Daoy (cell line): Measurements from ENCODE around the gene MTERF1. TPM values are rescaled to one million over a fixed set of nuclear protein-coding genes. Genes with fewer than 3 reads are reported as not detected.
"Not testable (repeated sequence)": the region's sequence is repeated elsewhere in the genome, so short reads cannot be mapped to it uniquely, and the experiment has no call there.

Source experiments
- DNase-seq: peaks from one replicate; pipeline ENCODE4 v3.0.0-alpha.2; 2015; ENCODE audit warnings: low read depth
- total RNA-seq: library from RNA; depleted of rRNA; stranded (reverse); fragments of >200 nt; shearing (Covaris generic); gene quantifications from 2 replicates; pipeline ENCODE4 v1.2.3, GENCODE V29; 2014

MTERF1 gene
- total RNA-seq, 1 experiment from 2014 or later = 12.2 TPM

DNA sequence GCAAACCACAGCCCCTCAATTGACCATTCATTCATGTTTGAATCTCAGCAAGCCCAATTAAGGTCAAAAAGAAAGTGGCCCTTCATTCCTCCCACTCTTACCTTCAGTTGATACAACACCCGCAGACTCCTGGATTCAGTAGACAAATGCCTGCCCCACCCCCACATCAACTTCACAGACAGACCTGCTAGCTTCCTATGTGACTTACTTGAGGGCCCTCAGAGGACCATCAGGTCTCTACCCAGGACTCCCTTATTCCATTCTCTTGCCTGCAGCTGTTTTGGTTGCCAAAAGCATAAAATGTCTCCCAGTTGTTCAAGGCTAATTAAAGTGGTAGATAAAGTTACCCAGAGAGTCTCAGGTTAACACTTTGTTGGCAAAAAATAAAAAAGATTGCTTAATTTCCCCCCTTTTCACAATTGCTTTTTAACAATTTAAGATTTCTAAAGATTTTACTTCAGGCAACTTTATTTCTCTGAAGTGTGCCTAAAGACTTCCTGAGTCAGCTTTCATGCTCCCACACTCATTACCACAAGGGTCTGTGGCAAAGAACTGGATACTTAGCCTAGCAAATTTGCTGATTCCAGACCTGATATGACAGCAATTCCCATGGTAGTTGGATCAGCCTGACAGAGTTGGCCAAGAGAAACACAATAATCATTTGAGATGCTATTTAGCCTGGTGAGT, 3.3 kb upstream of the MTERF1 start:
- DNase-seq = peak; percentile 39

DNA sequence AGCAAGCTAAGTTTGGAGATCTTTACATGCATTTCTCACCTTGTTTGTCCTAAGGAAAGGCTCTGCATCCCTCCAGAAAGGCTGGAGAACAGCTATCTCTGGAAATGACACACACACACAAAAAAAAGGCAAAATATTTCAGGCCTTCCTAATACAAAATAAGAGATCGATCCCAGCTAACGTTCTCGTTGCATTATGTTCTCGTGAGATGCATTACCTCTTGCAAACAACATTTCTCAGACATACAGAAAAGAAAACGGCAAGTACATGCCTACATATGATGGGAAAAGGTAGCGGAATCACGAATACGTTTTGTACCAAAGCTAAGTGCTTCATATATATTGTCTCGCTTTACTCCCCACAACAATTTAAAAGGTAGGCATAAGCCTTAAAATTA, 488 bp downstream of the MTERF1 start:
- no peak for DNase-seq

GRCh38 chr7:91876391-91877133, 3.9 kb downstream of the MTERF1 start:
- DNase-seq = no peak

DNA sequence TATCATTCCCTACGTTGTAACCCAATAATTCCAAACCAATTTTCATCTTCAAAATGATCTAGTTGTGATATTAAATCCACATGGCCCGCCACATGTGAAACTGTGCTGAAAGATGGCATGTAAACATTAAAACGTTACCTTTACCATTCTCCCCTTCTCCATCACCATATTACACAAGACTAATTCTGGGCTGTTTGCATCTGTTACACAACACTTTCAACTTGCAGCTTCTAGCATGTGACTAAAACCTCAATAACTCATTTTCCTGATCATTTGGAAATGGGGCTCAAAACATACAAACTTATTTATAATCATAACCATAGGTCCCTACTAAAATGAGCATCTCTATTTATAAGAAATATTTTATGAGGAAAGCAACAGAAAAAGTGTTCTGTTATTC, 4.7 kb downstream of the MTERF1 start:
- DNase-seq = no peak

DNA sequence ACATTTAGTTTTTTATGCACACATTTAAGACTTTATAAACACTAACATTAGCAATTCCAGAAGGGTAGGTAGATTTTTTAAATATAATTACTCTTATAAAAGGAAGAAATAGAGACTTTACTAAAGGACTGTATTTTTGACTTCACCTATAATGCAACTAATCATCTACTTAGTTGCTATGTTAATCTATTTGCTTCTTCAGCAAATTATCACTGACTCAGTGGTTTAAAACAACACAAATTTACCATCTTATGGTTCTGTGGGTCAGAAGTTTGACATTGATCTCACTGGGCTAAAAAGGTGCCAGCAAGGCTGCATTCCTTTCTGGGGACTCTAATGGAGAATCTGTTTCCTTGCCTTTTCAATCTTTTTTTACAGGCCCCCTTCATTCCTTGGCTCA, 7.6 kb downstream of the MTERF1 start:
- DNase-seq = no peak

DNA sequence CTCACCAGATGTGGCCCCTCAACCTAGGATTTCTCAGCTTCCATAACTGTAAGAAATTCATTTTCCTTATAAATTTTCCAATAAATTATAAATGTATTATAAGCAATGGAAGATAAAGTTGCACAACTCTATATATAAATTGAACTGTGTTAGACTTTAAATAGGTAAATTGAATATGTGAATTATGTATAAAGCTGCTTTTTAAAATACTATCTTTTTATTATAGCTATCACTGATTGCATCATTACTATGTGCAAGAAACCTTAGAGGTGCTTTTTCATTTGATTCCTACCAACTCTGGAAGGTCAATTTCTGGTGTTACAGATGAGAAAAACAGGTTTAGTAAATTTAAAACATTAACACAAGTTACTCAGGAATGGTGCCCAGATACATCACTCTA, 8.4 kb downstream of the MTERF1 start:
- DNase-seq = no peak

GRCh38 chr7:91869661-91870060, 10.8 kb downstream of the MTERF1 start:
- no peak for DNase-seq

GRCh38 chr7:91866599-91867148, 13.8 kb downstream of the MTERF1 start:
- DNase-seq = no peak

- DNase-seq = no peak
Observed at GRCh38 chr7:91865511-91865910, 15.0 kb downstream of the MTERF1 start.

DNA sequence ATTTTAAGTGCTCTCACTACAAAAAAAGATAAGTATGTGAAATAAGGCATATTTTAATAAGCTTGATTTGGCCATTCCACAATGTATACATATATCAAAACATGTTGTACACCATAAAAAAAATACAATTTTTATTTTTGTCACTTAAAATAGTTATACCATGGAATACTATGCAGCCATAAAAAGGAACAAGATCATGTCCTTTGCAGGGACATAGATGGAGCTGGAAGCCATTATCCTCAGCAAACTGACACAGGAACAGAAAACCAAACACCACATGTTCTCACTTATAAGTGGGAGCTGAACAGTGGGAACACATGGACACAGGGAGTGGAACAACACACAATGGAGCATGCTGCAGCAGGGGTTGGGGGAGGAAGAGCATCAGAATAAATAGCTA, 15.9 kb downstream of the MTERF1 start:
- not testable (repeated sequence) for DNase-seq

DNA sequence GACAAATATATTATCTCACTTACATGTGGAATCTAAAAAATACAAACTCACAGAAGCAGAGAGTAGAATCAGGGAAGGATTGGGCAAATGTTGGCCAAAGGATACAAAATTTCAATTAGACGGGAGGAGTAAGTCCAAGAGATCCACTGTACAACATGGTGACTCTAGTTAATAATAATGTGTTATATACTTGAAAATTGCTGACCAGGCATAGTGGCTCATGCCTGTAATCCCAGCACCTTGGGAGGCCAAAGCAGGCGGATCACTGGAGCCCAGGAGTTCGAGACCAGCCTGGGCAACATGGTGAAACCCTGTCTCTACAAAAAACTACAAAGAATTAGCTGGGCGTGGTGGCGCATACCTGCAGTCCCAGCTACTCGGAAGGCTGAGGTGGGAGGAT, 16.4 kb downstream of the MTERF1 start:
- no peak for DNase-seq

GRCh38 chr7:91852263-91852741, 28.2 kb downstream of the MTERF1 start:
- DNase-seq = peak; percentile 15

DNA sequence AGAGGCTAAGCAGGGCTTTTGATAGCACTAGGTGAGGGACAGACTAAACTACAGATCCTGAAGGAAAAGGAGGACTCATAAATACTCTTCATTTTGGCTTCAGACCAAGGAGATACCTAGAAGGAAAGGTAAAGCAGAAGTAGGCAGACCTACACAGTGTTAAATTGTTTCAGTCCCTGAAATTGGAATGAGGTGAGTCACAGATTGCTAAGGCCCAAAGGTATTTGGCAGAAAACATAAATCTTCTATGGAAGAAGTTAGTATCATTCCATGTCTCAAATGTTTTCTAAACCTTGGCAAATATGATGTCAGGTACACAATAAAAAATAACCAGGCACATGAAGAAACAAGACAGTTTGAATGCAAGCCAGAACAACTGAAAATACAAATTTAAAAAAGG, 30.0 kb downstream of the MTERF1 start:
- DNase-seq = peak; percentile 12

GRCh38 chr7:91847876-91848588, 32.5 kb downstream of the MTERF1 start:
- DNase-seq = no peak

DNA sequence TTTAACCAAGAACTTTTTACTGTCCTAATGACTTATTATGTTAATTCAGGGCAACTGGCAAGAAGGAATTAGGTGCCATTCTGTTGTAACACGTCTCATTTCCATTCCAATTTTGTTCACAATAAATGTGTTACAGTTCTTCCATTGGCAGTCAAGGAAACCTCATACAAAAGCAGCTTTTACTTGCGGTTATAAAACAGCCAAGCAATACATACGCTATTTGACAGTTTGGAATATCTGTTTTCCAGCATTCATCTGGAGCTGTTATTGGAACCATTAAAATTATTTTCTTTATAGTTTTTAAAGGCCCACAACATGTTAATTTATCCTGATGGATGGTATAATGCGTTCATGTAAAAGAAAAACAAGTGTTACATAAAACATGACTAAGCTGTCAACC, 33.3 kb downstream of the MTERF1 start:
- no peak for DNase-seq

DNA sequence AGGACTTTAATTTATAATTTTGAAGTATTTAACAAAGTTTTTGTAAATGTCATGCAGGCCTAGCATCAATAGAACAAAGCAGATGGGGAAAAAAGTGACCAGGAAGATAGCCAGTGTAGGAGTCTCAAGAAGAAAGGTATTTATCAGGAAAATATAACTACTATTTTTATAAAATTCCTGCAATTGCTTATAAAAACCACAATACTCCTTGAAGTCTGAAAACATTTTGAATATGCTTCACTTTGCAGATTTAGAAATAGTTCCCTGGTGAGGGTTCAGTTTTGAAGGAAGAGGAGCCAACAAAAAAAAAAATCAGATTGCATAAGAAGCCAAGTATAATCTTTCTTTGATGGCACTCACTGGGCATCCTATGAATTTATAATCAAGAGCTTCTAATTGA, 34.1 kb downstream of the MTERF1 start:
- no peak for DNase-seq

GRCh38 chr7:91843831-91844230, 36.7 kb downstream of the MTERF1 start:
- no peak for DNase-seq

DNA sequence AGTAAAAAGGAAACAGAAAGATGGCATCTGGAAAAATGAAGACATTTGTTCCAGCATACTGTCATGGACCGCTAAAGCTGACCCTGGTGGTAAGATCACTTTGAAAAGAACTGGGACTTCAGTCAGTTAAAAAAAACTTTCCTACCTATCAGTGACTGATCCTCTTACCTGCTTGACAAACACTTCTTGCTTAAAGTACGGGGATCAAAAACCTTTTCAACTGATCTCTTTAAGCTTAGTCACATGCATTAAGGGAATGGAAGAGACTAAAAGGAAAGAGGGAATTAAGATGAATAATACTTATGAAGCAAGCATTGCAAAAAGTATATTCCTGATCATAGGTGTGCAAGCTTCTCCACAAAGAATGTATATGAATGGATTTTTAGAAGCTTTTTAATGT, 42.1 kb downstream of the MTERF1 start:
- DNase-seq = no peak

GRCh38 chr7:91837397-91838070, 43.0 kb downstream of the MTERF1 start:
- no peak for DNase-seq

- DNase-seq = peak; percentile 13
Observed at GRCh38 chr7:91835826-91836368, 44.6 kb downstream of the MTERF1 start.

- DNase-seq = no peak
Observed at GRCh38 chr7:91835091-91835825, 45.2 kb downstream of the MTERF1 start.
